ENCODE data around the gene TBCD. TPM values are rescaled to one million over a fixed set of nuclear protein-coding genes. Genes with fewer than 3 reads are reported as not detected.

TBCD gene
- total RNA-seq, 1 donor from 2014 or later: 31.8 TPM

DNA sequence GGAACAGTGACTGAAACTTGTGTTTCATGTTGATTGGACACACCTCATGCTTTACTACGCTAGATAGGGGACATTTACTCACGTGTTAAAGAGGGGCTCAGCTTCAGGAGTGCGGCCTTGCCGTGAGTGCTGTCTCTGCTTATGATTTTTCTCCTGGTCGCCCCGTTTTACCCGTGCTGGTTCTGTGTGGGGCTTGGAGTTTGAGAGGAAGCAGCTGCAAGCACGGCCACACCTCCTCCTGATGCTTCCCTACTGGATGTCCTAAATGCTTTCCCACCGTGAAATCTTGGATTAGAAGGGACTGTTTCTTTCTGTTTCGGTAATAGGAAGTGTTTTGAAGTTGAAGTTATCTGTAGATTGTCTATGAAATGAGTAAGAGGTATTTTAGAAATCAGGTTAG is 141.9 kb downstream of the TBCD start:
- Histone ChIP-seq H4K20me1 (ENCODE audit: insufficient read depth, low read length) (no peaks in the 10 kb centered on the region), H3K4me3 (ENCODE audit: insufficient read depth, low read depth, low read length) (no peak overlapping the region), H3K27me3 (ENCODE audit: insufficient read depth, low read length) (no peaks in the 10 kb centered on the region), H3K9me3 (ENCODE audit: insufficient read depth, low read depth, low read length) (no peaks in the 10 kb centered on the region), H3K4me1 (ENCODE audit: insufficient read depth, low read length) (no peaks in the 10 kb centered on the region), H3K4me2 (ENCODE audit: low read length) (no peak overlapping the region), H3K79me2 (ENCODE audit: insufficient read depth, low read length) (no peaks in the 10 kb centered on the region), H2AFZ (ENCODE audit: low read depth, low read length) (no peak overlapping the region), H3K27ac (ENCODE audit: low read depth, low read length) (no peak overlapping the region), H3K9ac (ENCODE audit: low read length) (no peak overlapping the region), H3K36me3 (ENCODE audit: insufficient read depth, low read length) (no peaks in the 10 kb centered on the region)
- Mint-ChIP-seq H3K4me3 (ENCODE audit: unreplicated experiment) (no peak overlapping the region), H3K27me3 (ENCODE audit: low read depth, unreplicated experiment) (no peaks in the 10 kb centered on the region), H3K27ac (ENCODE audit: unreplicated experiment) (no peak overlapping the region), H3K4me1 (ENCODE audit: low read depth, unreplicated experiment) (peaks cover 3% of the 10 kb centered on the region), H3K36me3 (ENCODE audit: low read depth, unreplicated experiment) (peaks cover 13% of the 10 kb centered on the region), H3K9me3 (ENCODE audit: unreplicated experiment) (no peaks in the 10 kb centered on the region)
- FAIRE-seq: no peak
- no peak for DNase-seq (ENCODE audit: low read depth)
- TF ChIP-seq EZH2 (IDR thresholded peaks at IDR 0.05; ENCODE audit: insufficient read depth, low read length): no peak
- TF ChIP-seq, protein P1, sequence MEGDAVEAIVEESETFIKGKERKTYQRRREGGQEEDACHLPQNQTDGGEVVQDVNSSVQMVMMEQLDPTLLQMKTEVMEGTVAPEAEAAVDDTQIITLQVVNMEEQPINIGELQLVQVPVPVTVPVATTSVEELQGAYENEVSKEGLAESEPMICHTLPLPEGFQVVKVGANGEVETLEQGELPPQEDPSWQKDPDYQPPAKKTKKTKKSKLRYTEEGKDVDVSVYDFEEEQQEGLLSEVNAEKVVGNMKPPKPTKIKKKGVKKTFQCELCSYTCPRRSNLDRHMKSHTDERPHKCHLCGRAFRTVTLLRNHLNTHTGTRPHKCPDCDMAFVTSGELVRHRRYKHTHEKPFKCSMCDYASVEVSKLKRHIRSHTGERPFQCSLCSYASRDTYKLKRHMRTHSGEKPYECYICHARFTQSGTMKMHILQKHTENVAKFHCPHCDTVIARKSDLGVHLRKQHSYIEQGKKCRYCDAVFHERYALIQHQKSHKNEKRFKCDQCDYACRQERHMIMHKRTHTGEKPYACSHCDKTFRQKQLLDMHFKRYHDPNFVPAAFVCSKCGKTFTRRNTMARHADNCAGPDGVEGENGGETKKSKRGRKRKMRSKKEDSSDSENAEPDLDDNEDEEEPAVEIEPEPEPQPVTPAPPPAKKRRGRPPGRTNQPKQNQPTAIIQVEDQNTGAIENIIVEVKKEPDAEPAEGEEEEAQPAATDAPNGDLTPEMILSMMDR (IDR thresholded peaks at IDR 0.05; ENCODE audit: insufficient read depth, low read depth, low read length): no peak

DNA sequence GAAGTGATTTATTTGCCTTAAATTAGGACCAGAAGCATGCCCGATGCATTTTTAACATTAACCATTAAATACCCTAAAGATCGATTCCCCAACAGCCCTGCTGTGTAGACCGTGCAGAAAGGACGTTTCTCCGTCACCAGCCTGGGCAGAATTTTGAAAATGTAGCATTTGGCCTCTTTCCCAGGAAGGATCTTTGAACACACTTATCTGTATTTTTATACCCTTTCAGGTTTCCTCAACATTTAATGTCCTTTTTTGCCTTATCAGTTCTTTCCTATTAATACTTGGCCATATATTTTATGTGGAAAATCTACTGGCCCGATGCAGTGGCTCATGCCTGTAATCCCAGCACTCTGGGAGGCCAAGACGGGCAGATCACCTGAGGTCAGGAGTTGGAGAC is 142.5 kb downstream of the TBCD start:
- H3K9me3 Mint-ChIP-seq (ENCODE audit: unreplicated experiment): no peaks in the 10 kb centered on the region
- peaks cover 13% of the 10 kb centered on the region for H3K36me3 Mint-ChIP-seq (ENCODE audit: low read depth, unreplicated experiment)
- no peaks in the 10 kb centered on the region for H3K27me3 Mint-ChIP-seq (ENCODE audit: low read depth, unreplicated experiment)
- Histone ChIP-seq H3K4me1 (ENCODE audit: insufficient read depth, low read length) (no peaks in the 10 kb centered on the region), H3K27ac (ENCODE audit: low read depth, low read length) (no peak overlapping the region), H3K36me3 (ENCODE audit: insufficient read depth, low read length) (no peaks in the 10 kb centered on the region), H3K9ac (ENCODE audit: low read length) (no peak overlapping the region), H3K79me2 (ENCODE audit: insufficient read depth, low read length) (no peaks in the 10 kb centered on the region), H3K4me3 (ENCODE audit: insufficient read depth, low read depth, low read length) (no peak overlapping the region), H2AFZ (ENCODE audit: low read depth, low read length) (no peak overlapping the region), H4K20me1 (ENCODE audit: insufficient read depth, low read length) (no peaks in the 10 kb centered on the region), H3K4me2 (ENCODE audit: low read length) (no peak overlapping the region), H3K27me3 (ENCODE audit: insufficient read depth, low read length) (no peaks in the 10 kb centered on the region), H3K9me3 (ENCODE audit: insufficient read depth, low read depth, low read length) (no peaks in the 10 kb centered on the region)
- H3K27ac Mint-ChIP-seq (ENCODE audit: unreplicated experiment): no peak overlapping the region
- FAIRE-seq: no peak
- no peak for DNase-seq (ENCODE audit: low read depth)
- no peak overlapping the region for H3K4me3 Mint-ChIP-seq (ENCODE audit: unreplicated experiment)
- peaks cover 3% of the 10 kb centered on the region for H3K4me1 Mint-ChIP-seq (ENCODE audit: low read depth, unreplicated experiment)
- TF ChIP-seq, protein P1 (IDR thresholded peaks at IDR 0.05; ENCODE audit: insufficient read depth, low read depth, low read length): no peak
- no peak for TF ChIP-seq EZH2 (IDR thresholded peaks at IDR 0.05; ENCODE audit: insufficient read depth, low read length)

DNA sequence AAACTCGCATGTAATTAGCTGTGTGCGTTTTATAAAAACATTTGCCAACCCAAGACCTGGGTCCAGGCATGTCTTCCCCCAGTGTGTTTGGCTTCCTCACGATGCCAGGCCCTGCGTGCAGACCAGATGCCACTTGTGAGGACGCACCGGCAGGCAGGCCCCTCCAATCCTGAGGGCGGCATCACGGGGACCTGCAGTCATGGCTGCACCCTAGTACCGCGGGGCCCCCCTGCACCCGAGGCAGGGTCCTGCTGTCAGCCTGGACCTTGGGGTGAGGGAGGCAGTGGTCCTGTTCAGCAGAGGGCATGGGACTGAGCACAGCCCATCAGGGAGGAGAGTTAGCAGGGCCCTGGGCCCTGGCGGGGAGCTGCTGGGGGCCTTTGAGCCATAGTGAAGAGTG is 143.2 kb downstream of the TBCD start:
- H3K9ac ChIP-seq (ENCODE audit: low read length): no peak overlapping the region
- DNase-seq (ENCODE audit: low read depth) (no peak), FAIRE-seq (no peak)
- H3K36me3 Mint-ChIP-seq (ENCODE audit: low read depth, unreplicated experiment): peaks cover 12% of the 10 kb centered on the region
- H3K4me3 ChIP-seq (ENCODE audit: insufficient read depth, low read depth, low read length): no peak overlapping the region
- H3K27ac Mint-ChIP-seq (ENCODE audit: unreplicated experiment): no peak overlapping the region
- H2AFZ ChIP-seq (ENCODE audit: low read depth, low read length): no peak overlapping the region
- TF ChIP-seq EZH2 (IDR thresholded peaks at IDR 0.05; ENCODE audit: insufficient read depth, low read length): no peak
- TF ChIP-seq, protein P1 (IDR thresholded peaks at IDR 0.05; ENCODE audit: insufficient read depth, low read depth, low read length): no peak
- H3K36me3 ChIP-seq (ENCODE audit: insufficient read depth, low read length): no peaks in the 10 kb centered on the region
- H3K27me3 Mint-ChIP-seq (ENCODE audit: low read depth, unreplicated experiment): no peaks in the 10 kb centered on the region
- no peak overlapping the region for H3K4me2 ChIP-seq (ENCODE audit: low read length)
- no peak overlapping the region for H3K4me3 Mint-ChIP-seq (ENCODE audit: unreplicated experiment)
- H3K4me1 ChIP-seq (ENCODE audit: insufficient read depth, low read length): peaks cover under 1% of the 10 kb centered on the region
- no peaks in the 10 kb centered on the region for H3K27me3 ChIP-seq (ENCODE audit: insufficient read depth, low read length)
- H3K9me3 ChIP-seq (ENCODE audit: insufficient read depth, low read depth, low read length): no peaks in the 10 kb centered on the region
- no peaks in the 10 kb centered on the region for H4K20me1 ChIP-seq (ENCODE audit: insufficient read depth, low read length)
- H3K27ac ChIP-seq (ENCODE audit: low read depth, low read length): no peak overlapping the region
- H3K4me1 Mint-ChIP-seq (ENCODE audit: low read depth, unreplicated experiment): peaks cover 4% of the 10 kb centered on the region
- H3K9me3 Mint-ChIP-seq (ENCODE audit: unreplicated experiment): no peaks in the 10 kb centered on the region
- no peaks in the 10 kb centered on the region for H3K79me2 ChIP-seq (ENCODE audit: insufficient read depth, low read length)
